Forelimb muscle (tissue), 1 donor: ENCODE results near the gene FAM50A. TPM values are rescaled to one million over a fixed set of nuclear protein-coding genes. Genes with fewer than 3 reads are reported as not detected.

Experiments
- DNase-seq: peaks from one replicate; pipeline ENCODE4 v3.0.0-alpha.2; 2013; ENCODE audit warnings: low read depth
- polyA plus RNA-seq: library from polyadenylated mRNA; unstranded; fragments of 120-200 nt; gene quantifications from one replicate; pipeline ENCODE4 v1.2.1, GENCODE V29; 2013; ENCODE audit not compliant: insufficient read length

The FAM50A gene
- polyA plus RNA-seq, 1 donor: 59.3 TPM

GRCh38 chrX:154412468-154412867, 31.5 kb upstream of the FAM50A start:
- no peak for DNase-seq

- no peak for DNase-seq
Measured at GRCh38 chrX:154413142-154413541, 30.8 kb upstream of the FAM50A start.

- DNase-seq: no peak
Measured at GRCh38 chrX:154417157-154417556, 26.8 kb upstream of the FAM50A start.

GRCh38 chrX:154419189-154419588, 24.8 kb upstream of the FAM50A start:
- no peak for DNase-seq

GRCh38 chrX:154419688-154420401, 24.1 kb upstream of the FAM50A start:
- no peak for DNase-seq

GRCh38 chrX:154420402-154420756, 23.6 kb upstream of the FAM50A start:
- no peak for DNase-seq

- no peak for DNase-seq
Measured at GRCh38 chrX:154426916-154427770, 16.8 kb upstream of the FAM50A start.

- peak; percentile 72 for DNase-seq
Measured at GRCh38 chrX:154428176-154429171, 15.5 kb upstream of the FAM50A start, which contains the start of gene ATP6AP1. Gene ATP6AP1 (plus strand): TSS chrX:154428677. CDS start chrX:154428693, 16 bp downstream.

GRCh38 chrX:154429711-154430110, 14.2 kb upstream of the FAM50A start:
- no peak for DNase-seq

GRCh38 chrX:154430479-154430878, 13.5 kb upstream of the FAM50A start:
- DNase-seq: no peak

GRCh38 chrX:154430916-154431315, 13.0 kb upstream of the FAM50A start:
- no peak for DNase-seq

GRCh38 chrX:154431341-154431740, 12.6 kb upstream of the FAM50A start:
- no peak for DNase-seq

GRCh38 chrX:154432210-154432609, 11.7 kb upstream of the FAM50A start:
- DNase-seq: no peak

- DNase-seq: no peak
Measured at GRCh38 chrX:154433605-154434004, 10.3 kb upstream of the FAM50A start.

- no peak for DNase-seq
Measured at GRCh38 chrX:154434394-154435168, 9.4 kb upstream of the FAM50A start.

GRCh38 chrX:154435171-154435733, 8.7 kb upstream of the FAM50A start:
- DNase-seq: no peak

GRCh38 chrX:154436374-154436982, 7.5 kb upstream of the FAM50A start:
- no peak for DNase-seq

- no peak for DNase-seq
Measured at GRCh38 chrX:154436983-154437752, 6.8 kb upstream of the FAM50A start, which contains the start of gene GDI1. Gene GDI1 (plus strand): TSS chrX:154437154. CDS start chrX:154437255, 101 bp downstream.
